Esophagus (tissue), 2 donors: ENCODE measurements around the gene CYP4F22. TPM values are rescaled to one million over a fixed set of nuclear protein-coding genes. Genes with fewer than 3 reads are reported as not detected.

Experiments used
- H3K27ac ChIP-seq, 2 donors: one replicate each; pipeline ENCODE4 v1.5.1; 2013; ENCODE audit warnings: low read depth in 2 of 2, mild to moderate bottlenecking in 2 of 2, inconsistent platforms in 1 of 2, low read length in 1 of 2, moderate library complexity in 1 of 2
- H3K27me3 ChIP-seq, 2 donors: one replicate each; pipeline ENCODE4 v1.6.1; 2013; ENCODE audit warnings: low read length in 2 of 2, control low read depth in 1 of 2, mild to moderate bottlenecking in 1 of 2; ENCODE audit not compliant: insufficient read depth in 2 of 2, control insufficient read depth in 1 of 2
- H3K36me3 ChIP-seq, 2 donors: one replicate each; pipeline ENCODE4 v1.6.1; 2013; ENCODE audit warnings: low read length in 1 of 2; ENCODE audit not compliant: control insufficient read depth in 2 of 2, insufficient read depth in 2 of 2
- H3K4me1 ChIP-seq, 2 donors: one replicate each; pipeline ENCODE4 v1.6.1; 2013; ENCODE audit warnings: low read length in 1 of 2; ENCODE audit not compliant: control insufficient read depth in 2 of 2, insufficient read depth in 2 of 2
- H3K4me3 ChIP-seq, 2 donors: one replicate each; pipeline ENCODE4 v1.5.1; 2013; ENCODE audit warnings: low read length in 2 of 2, mild to moderate bottlenecking in 2 of 2, low read depth in 1 of 2, moderate library complexity in 1 of 2
- H3K9me3 ChIP-seq, 2 donors: one replicate each; pipeline ENCODE4 v1.6.1; 2013; ENCODE audit warnings: mild to moderate bottlenecking in 2 of 2, low read depth in 1 of 2, low read length in 1 of 2, moderate library complexity in 1 of 2; ENCODE audit not compliant: control insufficient read depth in 2 of 2, insufficient read depth in 1 of 2
- WGBS, 2 donors: extraction: QIAGEN DNeasy Blood & Tissue Kit; methylation state at CpG; one replicate each; pipeline ENCODE4 v1.1.7; 2013; 5-methylcytosine and 5-hydroxymethylcytosine counted together
- polyA plus RNA-seq, 2 donors: library from polyadenylated mRNA; stranded (reverse); fragments of 200-250 nt; gene quantifications; one replicate each; pipeline ENCODE4 v1.2.3, GENCODE V29; 2013
- donor health status: healthy with polysubstance abuse.
- donor health status: Bipolar disorder and iron deficiency.

CYP4F22 gene
- polyA plus RNA-seq, 2 donors, result 4.4 to 17.3 TPM

- Histone ChIP-seq H3K4me1 (no peaks in the 10 kb centered on the region), H3K27me3 (peaks cover 0 to 2% of the 10 kb centered on the region in 2 donors), H3K36me3 (no peaks in the 10 kb centered on the region), H3K27ac (no peak overlapping the region), H3K4me3 (no peak overlapping the region), H3K9me3 (peaks cover 0 to 2% of the 10 kb centered on the region in 2 donors)
- WGBS, 2 donors, result 87 to 92% methylated on average over 1 of the region's 1 CpG
Measured at GRCh38 chr19:15544970-15545369, 36.6 kb downstream of the CYP4F22 start.

DNA sequence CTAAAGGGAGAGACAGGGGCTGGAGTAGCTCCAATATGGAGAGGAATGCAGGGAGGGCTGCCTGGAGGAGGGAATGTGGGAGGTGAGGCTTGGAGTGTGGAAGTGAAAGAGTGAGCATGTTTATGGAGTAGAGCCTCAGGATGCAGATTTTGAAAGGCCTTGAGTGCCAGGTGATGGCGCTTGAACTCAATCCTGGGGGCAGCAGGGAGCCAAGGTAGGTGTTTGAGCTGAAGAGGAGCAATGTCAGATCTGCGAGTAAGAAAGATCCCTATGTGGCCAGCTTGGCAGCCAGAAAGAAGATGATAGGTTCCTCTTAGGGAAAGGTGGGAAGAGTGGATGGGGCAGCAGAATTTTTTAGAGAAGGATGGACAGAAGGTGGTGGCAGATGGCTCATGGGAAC, 40.3 kb downstream of the CYP4F22 start:
- Histone ChIP-seq H3K27ac (no peak overlapping the region), H3K36me3 (no peaks in the 10 kb centered on the region), H3K27me3 (peaks cover 0 to 2% of the 10 kb centered on the region in 2 donors), H3K4me3 (no peak overlapping the region), H3K9me3 (peaks cover 0 to 6% of the 10 kb centered on the region in 2 donors), H3K4me1 (peaks cover 4 to 11% of the 10 kb centered on the region in 2 donors)
- WGBS, 2 donors, result 77 to 89% methylated on average over 2 of the region's 2 CpGs

- H3K4me3 ChIP-seq, result no peak overlapping the region
- H3K27me3 ChIP-seq, result no peaks in the 10 kb centered on the region
- H3K36me3 ChIP-seq, result no peaks in the 10 kb centered on the region
- WGBS, 2 donors, result 94 to 96% methylated on average over 5 of the region's 5 CpGs
- peaks cover 4 to 11% of the 10 kb centered on the region in 2 donors for H3K4me1 ChIP-seq
- H3K9me3 ChIP-seq, result peaks cover 0 to 4% of the 10 kb centered on the region in 2 donors
- H3K27ac ChIP-seq, result no peak overlapping the region
Measured at GRCh38 chr19:15549581-15549980, 41.3 kb downstream of the CYP4F22 start.

DNA sequence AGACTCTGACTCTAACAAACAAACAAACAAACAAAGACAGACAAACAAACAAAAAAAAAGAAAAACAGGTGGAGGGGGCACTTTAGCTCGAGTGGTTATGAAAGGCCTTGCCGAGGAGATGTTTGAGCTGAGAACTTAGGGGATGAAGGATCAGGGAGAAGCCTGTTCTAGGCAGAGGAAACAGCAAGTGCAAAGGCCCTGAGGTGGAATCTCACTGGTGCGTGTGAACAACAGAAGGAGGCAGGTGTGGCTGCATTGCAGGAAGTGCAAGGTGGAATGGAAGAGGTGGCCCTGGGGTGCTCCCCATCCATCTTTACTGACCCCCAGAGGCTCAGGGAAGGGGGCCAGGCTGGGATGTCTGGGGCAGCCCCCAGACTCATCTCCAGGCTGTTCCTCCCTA, 41.9 kb downstream of the CYP4F22 start:
- Histone ChIP-seq H3K36me3 (no peaks in the 10 kb centered on the region), H3K4me1 (peaks cover 4 to 11% of the 10 kb centered on the region in 2 donors), H3K4me3 (no peak overlapping the region), H3K27me3 (no peaks in the 10 kb centered on the region), H3K9me3 (peaks cover 0 to 4% of the 10 kb centered on the region in 2 donors), H3K27ac (no peak overlapping the region)
- WGBS, 2 donors, result 76 to 79% methylated on average over 3 of the region's 3 CpGs

DNA sequence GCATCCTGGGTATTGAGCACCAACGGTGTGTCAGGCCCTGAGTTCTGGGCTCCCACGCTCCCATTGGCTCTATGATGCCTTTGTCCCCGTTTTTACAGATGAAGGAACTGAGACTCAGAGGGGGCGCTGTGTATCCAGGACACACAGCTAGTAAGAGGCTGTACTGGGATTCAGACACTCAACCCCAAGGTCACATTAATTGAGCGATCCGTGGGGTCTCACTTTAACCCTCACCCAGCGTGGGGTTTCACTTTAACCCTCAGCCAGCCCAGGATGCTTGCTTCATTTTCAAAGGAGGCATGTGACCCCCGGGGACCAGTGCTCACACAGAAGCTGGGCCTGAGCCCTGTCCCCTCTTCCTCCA, 42.6 kb downstream of the CYP4F22 start:
- H3K4me1 ChIP-seq, result peaks cover 4 to 11% of the 10 kb centered on the region in 2 donors
- H3K36me3 ChIP-seq, result no peaks in the 10 kb centered on the region
- WGBS, 2 donors, result 9% methylated on average over 8 of the region's 8 CpGs
- no peaks in the 10 kb centered on the region for H3K27me3 ChIP-seq
- no peak overlapping the region for H3K27ac ChIP-seq
- H3K9me3 ChIP-seq, result peaks cover 0 to 4% of the 10 kb centered on the region in 2 donors
- H3K4me3 ChIP-seq, result peak overlapping the region; percentile 35 to 40

DNA sequence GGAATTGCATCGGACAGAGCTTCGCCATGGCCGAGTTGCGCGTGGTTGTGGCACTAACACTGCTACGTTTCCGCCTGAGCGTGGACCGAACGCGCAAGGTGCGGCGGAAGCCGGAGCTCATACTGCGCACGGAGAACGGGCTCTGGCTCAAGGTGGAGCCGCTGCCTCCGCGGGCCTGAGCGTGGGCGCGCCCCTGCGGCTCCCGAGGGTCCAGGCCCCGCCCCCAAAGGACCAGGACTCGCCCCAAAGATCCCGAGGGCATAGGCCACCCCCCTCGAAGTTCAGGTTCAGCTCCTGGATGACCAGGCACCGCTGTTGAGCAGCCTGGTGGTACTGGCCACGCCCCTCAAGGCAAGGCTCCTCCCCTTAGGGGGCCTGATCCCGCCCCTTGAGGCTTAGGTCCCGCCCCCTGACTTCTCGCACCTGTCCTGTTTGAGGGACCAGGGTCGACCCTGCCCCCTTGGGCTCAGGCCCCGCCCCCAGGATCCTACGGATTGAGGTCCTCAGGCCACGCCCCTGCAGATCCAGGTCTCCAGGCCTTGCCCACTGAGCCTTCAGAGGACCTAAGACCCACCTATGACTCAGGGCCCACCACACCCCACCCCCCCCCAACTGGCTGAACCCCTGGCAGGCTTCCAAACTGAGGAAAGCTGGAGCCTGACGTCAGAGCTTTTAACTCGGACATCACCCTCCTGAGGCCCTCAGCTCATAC, 43.1 kb downstream of the CYP4F22 start:
- Histone ChIP-seq H3K4me1 (peaks cover 4 to 11% of the 10 kb centered on the region in 2 donors), H3K27me3 (no peaks in the 10 kb centered on the region), H3K36me3 (no peaks in the 10 kb centered on the region), H3K27ac (no peak overlapping the region), H3K4me3 (peak overlapping the region; percentile 35 to 40), H3K9me3 (peaks cover 0 to 4% of the 10 kb centered on the region in 2 donors)
- 3 to 6% methylated on average over 36 to 40 of the region's 40 CpGs for WGBS, 2 donors

DNA sequence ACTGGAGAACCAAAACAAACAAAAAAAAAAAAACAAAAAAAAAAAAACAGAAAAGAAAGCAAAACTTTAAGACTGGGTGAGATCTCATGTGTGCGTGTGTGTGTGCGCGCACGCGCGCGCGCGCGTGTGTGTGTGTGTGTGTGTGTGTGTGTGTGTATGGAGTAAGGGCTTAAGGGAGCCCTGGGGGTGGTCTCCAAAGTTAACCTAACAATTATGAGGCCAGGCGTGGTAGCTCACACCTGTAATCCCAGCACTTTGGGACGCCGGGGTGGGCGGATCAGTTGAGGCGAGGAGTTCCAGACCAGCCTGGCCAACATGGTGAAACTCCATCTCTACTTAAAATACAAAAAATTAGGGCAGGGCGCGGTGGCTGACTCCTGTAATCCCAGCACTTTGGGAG, 46.7 kb downstream of the CYP4F22 start:
- no peaks in the 10 kb centered on the region for H3K27me3 ChIP-seq
- H3K4me3 ChIP-seq, result no peak overlapping the region
- WGBS, 2 donors, result 61 to 63% methylated on average over 17 of the region's 17 CpGs
- H3K27ac ChIP-seq, result no peak overlapping the region
- peaks cover 0 to 3% of the 10 kb centered on the region in 2 donors for H3K9me3 ChIP-seq
- peaks cover 4 to 12% of the 10 kb centered on the region in 2 donors for H3K4me1 ChIP-seq
- no peaks in the 10 kb centered on the region for H3K36me3 ChIP-seq

- 1% methylated on average over 49 of the region's 49 CpGs for WGBS, 2 donors
- Histone ChIP-seq H3K4me3 (peak overlapping the region; percentile 13 to 27), H3K27ac (peak overlapping the region in 1 of 2 donors; percentile 75)
Measured at GRCh38 chr19:15555759-15556633, 47.7 kb downstream of the CYP4F22 start.

GRCh38 chr19:15556634-15557181, 48.4 kb downstream of the CYP4F22 start:
- no peaks in the 10 kb centered on the region for H3K27me3 ChIP-seq
- 2% methylated on average over 7 of the region's 7 CpGs for WGBS, 2 donors
- no peak overlapping the region for H3K4me3 ChIP-seq
- H3K4me1 ChIP-seq, result peaks cover 0 to 2% of the 10 kb centered on the region in 2 donors
- peak overlapping the region in 1 of 2 donors; percentile 75 for H3K27ac ChIP-seq
- H3K36me3 ChIP-seq, result no peaks in the 10 kb centered on the region
- no peaks in the 10 kb centered on the region for H3K9me3 ChIP-seq

More at GRCh38 chr19:15555759-15556633, 47.7 kb downstream of the CYP4F22 start:
- Histone ChIP-seq H3K9me3 (no peaks in the 10 kb centered on the region), H3K36me3 (no peaks in the 10 kb centered on the region), H3K4me1 (peaks cover 4 to 7% of the 10 kb centered on the region in 2 donors), H3K27me3 (no peaks in the 10 kb centered on the region)
